CD4-positive, alpha-beta T cell treated with Interleukin-4 for 4 hours (primary cell): ENCODE data around the gene NEK7.
"Not testable (repeated sequence)": the region's sequence is repeated elsewhere in the genome, so short reads cannot be mapped to it uniquely, and the experiment has no call there.

ENCODE experiments used
- DNase-seq: peaks from one replicate; pipeline ENCODE4 v3.0.0-alpha.2; 2020

Gene NEK7

DNA sequence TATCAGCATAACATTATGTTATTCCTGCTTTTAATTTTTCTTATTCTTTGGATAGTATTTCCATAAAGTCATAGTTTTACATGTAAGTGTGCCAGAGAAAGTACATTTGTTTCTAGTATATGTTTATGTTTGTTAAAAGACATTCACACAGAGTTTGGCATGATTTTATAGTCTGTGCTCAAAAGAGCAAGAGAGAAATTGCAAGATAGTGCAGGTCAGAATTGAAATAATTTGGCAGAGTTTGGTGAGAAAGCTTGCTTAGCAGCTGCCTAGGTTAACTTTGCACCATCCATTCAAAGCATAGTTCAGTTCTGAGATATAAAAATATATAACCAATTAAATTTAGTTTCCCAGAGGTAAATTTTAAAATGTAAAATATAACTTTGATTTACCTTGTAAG, 17.0 kb downstream of the NEK7 start:
- DNase-seq: no peak

DNA sequence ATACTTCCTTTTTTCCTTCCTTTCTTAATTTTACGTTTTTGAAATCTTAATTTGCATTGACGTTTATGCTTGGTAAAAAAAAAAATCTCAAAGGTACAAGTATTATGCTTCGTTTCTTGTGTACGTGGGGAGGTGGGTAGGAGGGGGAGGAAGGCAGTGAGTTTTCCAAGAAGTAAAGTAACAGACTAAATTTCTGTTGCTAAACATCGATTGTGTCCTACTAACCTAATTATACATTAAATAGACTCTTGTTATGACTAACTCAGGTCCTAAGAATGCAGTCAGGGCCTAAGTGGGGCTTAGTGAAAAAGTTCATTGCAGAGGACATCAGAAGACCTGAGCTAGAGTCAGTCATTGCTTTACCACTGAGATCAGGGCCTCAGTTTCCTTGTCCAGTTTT, 17.5 kb downstream of the NEK7 start:
- peak; percentile 55 for DNase-seq

DNA sequence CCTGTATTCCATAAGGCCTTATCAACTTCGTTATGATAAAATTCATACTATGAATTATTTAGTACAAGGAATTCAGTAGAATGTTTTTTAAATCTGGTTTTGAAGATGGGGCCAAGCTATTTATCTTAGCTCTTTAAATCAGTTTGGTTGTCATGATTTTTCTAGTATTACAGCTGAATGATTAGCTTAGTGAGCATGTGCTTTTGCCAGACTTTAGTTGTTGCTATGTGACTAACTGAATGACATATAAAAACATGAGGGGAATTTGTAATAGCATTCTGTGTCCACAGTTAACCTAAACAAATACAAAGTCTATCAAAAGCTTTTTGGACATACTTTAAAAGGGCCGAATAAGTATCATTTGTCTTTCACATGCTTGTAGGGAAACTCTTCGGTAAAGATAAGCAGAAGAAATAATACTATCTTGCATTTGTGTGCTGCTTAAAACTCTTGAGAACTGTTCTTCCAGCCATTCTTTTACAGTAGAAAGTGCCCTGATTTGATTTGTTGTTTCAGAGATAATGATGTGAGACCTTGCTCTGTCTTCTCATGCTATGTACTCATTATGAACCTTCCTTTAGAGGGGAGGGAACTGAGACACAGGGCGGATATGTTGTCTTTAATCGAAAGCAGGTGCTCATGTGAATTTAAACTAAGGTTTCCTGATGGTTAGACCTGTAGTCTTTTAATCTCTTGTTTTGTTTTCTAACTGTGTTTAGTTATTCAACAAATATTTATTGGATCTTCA, 18.8 kb downstream of the NEK7 start:
- peak; percentile 69 for DNase-seq

DNA sequence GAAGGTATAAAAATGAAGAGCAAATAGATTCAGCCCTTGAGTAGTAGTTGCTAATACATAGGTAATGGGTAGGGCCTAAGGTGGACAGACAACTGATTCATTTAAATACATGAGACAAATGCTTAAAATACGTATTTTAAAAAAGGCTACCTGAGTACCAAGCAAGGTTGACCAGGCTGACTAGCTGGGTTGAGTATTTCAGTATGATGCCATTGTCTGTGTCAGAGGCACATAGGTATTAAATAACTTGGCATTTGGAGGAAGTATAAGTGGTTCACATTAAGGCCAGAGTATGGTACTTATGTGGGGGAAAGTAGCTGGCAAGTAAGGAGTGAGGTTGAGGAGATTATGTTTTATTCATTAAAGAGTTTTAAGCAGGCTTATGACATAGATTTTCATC, 19.4 kb downstream of the NEK7 start:
- DNase-seq: no peak

DNA sequence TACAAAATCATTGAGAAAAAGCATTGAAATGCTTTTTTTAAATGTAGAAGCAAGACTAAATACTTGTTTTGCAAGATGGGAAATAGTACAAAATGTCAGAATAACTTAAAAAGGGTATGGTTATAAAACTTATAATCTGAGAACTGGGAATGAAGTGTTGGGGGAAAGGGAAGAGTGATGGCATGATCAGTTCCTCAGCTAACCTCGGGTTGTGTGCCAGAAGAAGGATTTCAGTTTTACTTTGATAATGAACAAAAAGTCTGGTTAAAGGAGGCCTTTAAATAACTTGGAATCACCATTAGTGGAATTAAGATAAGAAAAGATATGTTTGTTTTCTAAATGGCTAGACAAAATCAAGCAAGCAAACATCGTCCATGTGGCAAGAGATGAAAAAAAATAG, 20.7 kb downstream of the NEK7 start:
- DNase-seq: no peak

DNA sequence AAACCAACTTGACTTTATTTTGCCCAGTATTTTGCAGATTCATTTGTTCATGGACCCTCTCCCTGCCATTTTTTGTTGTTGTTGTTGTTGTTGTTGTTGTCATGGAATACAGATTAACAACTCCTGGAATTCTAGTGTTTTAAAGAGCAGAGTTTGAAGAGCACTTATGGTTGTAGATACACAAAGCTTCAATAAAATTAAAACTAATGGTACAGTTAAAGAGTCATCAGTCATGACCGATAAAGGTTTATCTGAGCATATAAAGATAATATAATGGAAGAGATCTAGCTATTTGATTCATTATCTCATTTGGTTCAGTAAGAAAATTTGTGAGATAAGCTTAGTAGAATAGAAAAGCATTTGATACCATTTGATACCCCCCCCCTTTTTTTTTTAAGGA, 21.8 kb downstream of the NEK7 start:
- DNase-seq: no peak

DNA sequence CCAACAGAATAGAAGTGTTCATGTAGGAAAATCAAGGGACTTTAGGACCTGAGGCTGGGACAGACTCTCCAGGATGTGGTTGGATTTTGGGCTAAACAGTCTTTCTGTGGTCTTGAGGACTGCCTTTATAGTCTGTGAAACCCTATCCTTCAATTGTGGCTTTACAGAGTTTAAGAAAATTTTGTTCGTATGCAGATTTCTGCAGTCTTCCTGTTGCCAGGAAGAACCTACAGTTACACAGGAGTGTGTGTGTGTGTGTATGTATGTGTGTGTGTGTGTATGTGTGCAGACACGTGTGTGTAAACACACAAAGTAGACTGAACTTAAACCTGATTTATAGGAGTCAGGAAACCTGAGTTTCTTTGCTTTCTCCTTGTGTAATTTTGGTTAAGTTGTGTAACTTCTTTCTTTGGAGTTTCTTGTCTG, 22.8 kb downstream of the NEK7 start:
- DNase-seq: peak; percentile 61

DNA sequence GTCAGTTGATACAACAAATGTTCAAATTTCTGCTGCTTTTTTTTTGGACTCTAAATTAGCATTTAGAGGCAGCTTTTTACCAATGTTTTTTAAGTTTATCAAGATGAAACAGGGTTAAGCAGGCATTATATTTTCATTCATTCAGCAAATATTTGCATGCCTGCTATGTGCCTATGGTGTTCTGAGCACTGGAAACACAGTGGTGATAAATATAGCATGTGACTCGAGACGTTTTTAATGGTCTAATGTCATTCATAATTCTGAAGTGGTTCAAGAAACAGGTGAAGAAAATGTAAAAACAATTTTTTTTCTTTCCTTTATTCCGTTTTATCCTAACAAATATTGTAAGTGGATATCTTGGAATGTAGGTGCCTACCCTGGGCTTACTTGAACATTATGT, 26.8 kb downstream of the NEK7 start:
- no peak for DNase-seq

DNA sequence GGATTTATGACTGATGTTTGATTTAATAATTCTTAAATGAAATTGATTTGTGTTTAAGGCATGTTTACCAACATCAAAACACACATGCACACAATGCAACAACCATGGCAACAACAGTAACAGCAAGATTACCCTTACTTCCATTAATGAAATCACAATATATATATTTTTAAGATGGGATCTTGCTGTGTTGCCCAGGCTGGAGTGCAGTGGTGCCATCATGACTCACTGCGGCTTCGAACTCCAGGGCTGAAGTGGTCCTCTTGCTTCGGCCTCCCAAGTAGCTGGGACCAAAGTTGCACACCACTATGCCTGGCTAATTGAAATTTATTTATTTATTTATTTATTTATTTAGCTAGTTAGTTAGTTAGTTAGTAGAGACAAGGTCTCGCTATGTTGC, 27.7 kb downstream of the NEK7 start:
- no peak for DNase-seq

DNA sequence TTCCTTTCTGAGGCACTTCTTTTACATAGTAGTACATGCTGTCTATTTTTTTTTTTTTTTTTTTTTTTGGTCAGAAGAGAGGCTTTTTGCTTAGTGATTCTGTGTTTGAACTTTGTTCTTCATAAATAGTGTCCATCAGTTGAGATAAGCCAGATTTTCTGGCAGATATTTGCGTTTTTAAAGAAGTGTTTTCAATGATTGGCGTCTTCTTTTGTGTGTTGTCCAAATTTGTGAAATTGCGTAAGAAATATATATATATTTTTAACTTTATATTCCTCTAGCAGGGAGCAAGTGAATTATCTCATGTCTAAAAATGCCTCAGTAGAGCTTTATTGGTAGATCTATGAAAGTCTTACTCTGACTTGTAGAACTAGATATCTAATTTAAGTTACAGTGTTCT, 28.3 kb downstream of the NEK7 start:
- no peak for DNase-seq

DNA sequence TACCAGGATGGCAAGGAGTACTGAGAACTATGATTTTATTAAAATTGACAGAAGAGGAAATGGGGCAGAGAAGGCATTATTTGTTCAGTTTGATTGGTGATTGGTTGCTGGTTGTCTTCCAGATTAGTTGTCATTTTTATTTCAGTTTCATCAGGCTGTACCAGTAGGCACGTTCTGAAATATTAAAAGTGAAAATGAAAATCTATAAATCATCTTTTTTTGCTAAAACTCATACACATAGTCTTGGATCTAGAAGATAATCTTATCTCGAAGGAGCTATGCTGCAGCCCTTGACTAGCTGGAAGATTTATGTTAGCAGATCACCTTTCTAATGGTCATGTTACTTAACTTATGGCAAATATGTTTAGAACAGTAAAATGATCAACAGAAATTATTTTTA, 29.0 kb downstream of the NEK7 start:
- DNase-seq: no peak

DNA sequence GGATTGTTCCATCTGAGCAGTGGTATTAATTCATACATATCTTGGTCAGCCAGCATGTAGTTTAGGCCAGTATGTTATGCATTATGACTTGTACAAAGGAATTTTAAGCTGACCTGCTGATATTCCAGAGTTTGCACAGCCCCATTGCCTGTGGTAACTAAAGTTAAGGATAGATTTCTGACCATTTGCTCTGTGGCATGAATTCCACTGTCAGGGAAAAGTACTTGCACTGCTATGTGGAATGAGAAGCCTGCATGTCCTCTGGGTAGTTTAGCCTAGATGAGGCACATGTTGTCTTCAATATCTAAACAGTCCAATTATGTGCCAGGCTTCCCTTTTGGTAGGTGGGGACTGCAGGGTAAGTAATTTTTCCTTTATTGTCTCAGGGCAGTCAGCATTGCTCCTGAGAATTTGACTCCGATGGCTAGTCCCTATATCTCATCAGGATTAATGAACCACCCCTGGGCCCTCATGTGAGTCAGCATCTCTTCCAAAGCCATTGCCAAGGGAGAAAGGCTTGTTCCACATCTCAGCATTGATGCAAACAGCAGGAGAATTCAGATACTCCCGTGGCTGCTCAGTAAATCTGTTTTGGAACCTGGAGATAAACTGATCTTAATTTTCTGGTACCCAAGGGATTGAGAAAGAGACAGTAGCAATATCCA, 30.2 kb downstream of the NEK7 start:
- DNase-seq: no peak

DNA sequence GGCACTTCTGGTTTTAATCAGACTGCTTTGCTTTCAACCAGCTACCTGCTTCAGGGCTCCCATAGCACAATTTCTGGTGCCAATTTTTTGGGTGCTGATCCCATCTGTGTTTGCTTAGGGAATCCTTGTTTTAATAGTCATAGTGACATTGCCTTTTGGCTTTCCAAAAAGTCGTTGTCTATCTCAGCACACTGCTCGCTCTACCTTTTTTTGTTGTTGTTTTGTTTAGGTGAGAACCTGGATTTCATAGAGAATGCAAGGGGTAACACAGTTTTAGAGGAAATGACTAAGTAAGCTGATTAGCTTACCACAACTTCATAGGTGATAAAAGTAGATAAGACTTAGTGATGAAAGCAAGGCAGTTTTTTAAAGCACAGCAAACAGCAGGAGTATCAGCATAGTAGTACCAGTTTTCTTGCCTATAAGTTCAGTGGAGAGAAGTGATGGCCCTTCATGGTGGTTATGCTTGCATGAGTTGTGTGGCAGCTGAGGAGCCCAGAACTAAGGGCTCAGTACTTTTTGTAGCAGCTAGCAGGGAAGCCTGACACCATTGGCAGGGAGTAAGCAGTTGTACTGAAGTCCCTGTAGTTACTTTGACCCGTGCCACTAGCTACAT, 31.3 kb downstream of the NEK7 start:
- peak; percentile 84 for DNase-seq

DNA sequence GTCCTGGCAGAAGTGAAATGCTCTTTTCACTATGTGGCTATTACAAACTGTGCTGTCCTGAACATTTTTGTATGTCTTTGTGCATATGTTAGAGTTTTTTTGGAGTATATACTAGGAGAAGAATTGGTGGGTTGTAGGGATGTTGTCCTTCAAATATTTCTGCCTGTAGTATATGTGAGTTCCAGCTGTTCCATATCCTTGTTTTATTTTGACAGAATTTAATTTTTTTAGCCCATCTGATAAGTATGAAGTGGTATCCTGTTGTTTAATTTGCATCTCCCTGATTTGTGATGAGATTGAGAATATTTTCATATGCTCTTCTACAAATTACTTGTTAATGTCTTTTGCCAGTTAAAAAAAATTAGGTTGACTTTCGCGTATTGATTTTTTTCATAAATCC, 34.3 kb downstream of the NEK7 start:
- no peak for DNase-seq

DNA sequence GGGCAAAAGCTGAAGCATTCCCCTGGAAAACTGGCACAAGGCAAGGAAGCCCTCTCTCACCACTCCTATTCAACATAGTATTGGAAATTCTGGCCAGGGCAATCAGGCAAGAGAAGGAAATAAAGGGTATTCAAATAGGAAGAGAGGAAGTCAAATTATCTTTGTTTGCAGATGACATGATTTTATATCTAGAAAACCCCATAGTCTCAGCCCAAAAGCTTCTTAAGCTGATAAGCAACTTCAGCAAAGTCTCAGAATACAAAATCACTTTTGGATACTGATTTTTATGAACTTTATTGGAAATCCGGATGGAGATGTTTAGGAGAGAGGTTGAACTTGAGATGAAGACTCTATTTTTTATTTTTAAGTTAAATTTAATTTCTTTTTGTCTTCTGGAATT, 37.1 kb downstream of the NEK7 start:
- not testable (repeated sequence) for DNase-seq

DNA sequence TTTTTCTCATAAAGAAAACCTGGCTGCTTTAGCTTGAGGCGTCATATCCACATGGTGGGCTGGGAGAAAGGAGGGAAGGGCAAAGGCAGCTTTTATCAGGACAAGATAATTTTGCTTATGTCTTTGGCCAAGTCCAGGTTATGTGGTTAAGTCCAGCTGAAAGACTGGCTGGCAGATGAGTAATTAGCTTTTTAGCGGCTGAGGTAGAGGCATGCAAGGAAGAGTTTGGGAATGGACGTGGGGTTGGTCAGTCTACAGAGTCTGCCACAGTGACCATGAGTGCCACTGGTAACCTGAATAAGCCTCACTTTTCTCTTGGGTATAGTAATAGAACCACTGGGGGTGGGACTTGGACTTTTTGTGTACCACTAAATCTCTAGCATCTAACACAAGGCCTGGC, 39.8 kb downstream of the NEK7 start:
- DNase-seq: no peak

DNA sequence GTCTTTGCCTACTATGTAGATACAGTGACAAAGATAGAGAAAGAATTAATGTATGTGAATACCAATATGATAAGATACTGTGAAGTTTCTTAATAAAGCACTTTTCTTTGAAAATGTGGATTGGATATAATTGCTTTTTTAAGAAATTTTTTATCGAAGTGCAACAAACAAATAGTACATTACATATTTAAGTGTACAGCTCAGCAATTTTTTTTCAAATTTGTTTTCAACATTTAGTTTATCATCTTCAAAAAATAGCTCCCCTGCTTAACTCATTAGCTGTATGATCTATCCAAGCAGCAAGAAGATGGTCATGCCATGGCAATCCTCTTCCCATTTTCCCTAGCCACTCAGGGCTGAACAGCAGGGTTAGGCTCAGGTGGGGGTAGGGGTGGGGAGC, 40.5 kb downstream of the NEK7 start:
- DNase-seq: no peak

DNA sequence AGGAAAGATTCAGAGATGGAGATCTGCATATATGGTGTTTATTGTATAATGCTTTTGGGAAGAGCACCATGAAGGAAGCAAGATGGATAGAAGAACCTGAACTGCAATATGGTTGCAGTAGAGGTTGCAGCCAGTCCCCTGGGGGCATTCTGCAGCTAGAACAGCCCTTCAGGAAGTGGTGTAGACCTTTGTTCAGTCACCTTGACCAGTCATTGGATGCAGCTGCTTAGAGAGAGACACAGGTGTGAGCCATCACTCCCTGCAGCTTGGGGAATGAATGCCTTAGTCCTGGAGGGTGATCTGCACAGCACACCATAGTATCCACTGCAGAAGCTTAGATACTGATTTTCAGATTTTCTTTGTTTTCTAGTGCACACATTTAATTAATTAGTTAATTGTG, 42.3 kb downstream of the NEK7 start:
- DNase-seq: no peak

DNA sequence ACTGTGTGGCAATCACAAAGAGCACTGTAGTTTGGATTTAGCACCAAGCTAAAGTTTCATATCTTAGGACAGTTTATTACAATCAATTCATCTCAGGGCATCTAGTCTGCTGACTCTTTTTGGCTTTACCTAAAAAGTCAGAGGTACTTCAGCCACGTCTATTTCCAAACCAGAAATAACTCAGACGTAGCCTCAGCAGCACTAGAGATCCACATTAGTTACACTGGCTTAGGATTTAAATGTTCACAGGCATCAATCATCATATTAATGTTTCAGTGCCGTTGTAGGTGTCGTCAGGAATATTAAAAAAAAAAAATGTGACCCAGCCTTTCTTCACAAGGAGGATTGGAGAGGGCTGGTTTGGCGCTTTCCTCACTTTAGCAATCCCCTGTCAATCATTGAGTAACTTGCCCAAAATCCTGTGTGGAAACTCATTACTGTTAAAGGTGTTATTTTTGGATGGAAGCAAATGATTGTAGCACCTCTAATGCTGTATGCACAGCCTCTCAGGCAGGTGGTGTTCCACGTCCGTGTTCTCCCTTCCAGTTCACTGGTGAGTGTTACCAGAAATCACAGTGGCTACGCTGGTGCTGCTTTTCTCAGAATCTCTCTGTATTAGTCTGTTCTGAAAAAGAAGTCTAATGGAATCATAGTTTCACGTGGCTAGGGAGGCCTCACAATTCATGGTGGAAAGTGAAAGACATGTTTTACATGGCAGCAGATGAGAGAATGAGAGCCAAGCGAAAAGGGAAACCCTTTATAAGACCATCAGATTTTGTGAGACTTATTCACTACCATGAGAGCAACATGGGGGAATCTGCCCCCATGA, 45.4 kb downstream of the NEK7 start:
- DNase-seq: no peak

DNA sequence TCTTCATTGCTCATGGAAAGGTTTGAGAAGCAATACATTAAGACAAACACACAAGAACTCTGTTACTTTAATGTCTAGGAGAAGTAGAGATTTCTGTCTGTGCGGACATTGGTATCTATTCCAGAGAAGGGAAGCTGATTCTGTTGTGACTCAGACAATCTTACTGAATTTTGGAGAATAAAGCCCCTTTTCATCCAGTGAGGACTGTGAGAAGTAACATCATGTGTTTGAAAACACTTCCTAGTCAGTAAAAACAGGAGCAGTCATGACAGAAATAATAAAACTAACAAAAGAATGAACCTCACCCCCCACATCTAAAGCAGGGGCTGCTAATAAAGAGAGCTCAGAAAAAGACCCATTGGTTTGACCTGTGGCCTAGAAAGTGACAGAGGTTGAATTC, 46.6 kb downstream of the NEK7 start:
- DNase-seq: no peak

DNA sequence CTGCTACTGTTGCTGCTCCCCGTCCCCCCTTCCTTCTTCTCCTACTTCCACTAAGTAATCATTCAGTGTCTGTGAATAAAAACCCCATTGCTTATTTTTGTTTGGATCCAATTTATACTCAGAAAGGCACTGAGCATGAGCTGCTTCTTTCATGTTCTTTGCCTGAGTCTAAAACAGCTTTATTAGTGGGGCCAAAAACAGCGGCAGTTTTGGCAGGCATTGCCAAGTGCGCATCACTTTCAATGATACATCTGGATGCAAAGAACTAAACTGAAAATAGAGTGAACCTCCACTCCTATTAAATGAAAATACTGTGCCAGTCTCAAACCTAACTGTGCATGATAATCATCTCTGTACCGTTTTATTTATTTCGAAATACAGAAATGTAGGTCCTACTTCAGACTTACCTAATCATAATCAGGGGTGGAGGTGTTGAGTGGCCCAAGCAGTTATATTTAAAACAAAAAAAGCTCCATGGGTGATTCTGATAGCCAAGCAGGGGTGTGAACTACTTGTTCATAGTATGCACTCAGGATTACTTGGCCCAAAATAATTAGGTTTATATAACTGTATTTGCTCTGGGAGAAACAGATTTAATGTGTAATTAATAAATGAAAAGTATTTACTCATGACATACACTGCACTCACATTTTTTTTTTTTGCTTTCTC, 48.4 kb downstream of the NEK7 start:
- DNase-seq: no peak

DNA sequence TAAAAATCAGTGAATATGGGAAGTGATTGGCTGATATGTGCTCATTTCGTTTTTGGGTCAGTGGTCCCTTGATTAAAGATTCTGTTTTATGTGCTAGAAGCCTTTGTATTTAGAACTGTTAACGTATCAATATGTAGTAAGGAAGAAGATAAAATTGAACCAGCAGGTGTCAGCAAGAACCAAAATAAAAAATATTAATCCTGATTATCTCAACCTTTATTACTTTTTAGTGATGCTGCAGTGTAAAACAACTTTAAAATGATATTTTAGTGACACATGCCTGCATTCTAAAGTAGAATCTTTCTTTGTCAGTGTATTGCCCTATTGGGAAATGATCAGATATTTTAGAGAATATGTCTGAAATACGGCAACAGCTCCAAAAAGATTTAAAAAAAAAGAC, 49.5 kb downstream of the NEK7 start:
- DNase-seq: no peak

DNA sequence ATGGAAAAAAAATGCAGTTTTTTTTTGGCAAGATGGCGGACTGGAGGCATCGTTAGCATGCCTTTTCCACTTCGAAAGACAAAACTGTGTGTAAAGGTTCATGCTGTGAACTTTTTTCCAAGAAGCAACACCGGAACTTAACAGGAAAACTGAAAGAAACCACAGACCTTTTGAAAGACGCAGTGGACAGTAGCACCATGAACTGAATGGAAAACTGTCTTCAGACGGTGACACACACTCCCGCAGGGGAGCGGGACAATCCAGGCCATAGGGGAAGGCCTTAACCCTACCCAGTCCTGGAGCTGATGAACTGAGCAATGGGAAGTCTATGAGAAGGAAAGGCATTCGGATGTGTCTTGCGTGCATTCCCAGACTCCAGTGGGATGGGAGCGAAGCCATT, 54.9 kb downstream of the NEK7 start:
- DNase-seq: no peak
